ENCODE measurements around the gene LAMA5.

Gene LAMA5

GRCh38 chr20:62408055-62408454 is 40.9 kb upstream of the LAMA5 start:
- Mint-ChIP-seq H3K27me3 (ENCODE audit: low read depth) (no peaks in the 10 kb centered on the region), H3K36me3 (ENCODE audit: low read depth) (no peaks in the 10 kb centered on the region), H3K4me3 (peak overlapping the region; percentile 80), H3K4me1 (ENCODE audit: low read depth) (peaks cover 23% of the 10 kb centered on the region), H3K27ac (peak overlapping the region; percentile 86), H3K9me3 (no peaks in the 10 kb centered on the region)
- DNase-seq (ENCODE audit: low spot score) = no peak

DNA sequence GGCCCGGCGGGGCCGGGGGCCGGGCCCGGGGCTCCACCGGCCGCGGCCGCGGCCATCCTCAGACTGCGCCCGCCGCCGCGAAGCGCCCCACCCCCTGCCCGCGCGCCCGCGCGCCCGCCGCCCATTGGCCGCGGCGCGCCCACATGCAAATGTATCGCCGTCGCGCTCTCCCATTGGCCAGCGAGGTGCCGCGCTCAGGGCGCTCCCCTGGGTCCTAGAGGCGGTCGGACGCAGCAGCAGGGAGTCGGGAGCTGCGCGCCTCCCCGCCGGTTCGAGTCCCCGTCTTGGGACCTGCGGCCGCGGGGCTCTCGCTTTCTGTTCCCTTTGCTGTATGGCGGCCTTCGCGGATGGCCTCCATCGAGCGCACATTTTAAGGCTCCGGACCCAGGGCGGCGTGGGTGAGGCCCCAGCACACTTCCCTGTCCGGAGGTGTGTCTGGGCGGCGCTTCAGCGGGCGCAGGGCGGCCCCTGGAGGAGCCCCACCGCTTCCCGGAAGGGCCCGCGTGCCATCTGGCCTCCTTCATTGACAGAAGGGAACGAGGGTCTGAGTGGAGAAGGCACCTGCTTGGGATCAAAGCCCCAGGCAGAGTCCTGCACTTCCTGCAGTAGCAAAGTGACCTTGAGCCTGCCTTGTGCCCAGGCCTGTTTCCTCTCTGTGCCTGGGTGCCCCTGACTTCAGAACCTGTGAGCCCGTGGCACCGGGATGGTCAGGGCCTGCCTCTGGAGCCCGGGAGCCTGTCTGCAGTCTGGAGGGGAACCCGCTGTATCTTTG is 40.3 kb upstream of the LAMA5 start, which contains the start of gene CABLES2:
Gene CABLES2 (minus strand): TSS at position 65 of the 772 bp plus-strand sequence. CDS start 9 bp downstream, at position 56.
- peak; percentile 93 for DNase-seq (ENCODE audit: low spot score)
- no peaks in the 10 kb centered on the region for H3K36me3 Mint-ChIP-seq (ENCODE audit: low read depth)
- H3K9me3 Mint-ChIP-seq = no peaks in the 10 kb centered on the region
- H3K4me1 Mint-ChIP-seq (ENCODE audit: low read depth) = peaks cover 23% of the 10 kb centered on the region
- peak within 1 kb of the TSS; percentile 86 for H3K4me3 Mint-ChIP-seq
- H3K27ac Mint-ChIP-seq = peak within 1 kb of the TSS; percentile 86
- H3K27me3 Mint-ChIP-seq (ENCODE audit: low read depth) = no peaks in the 10 kb centered on the region

GRCh38 chr20:62406635-62407176 is 39.6 kb upstream of the LAMA5 start:
- Mint-ChIP-seq H3K9me3 (no peaks in the 10 kb centered on the region), H3K4me3 (peak overlapping the region; percentile 86), H3K4me1 (ENCODE audit: low read depth) (peaks cover 23% of the 10 kb centered on the region), H3K36me3 (ENCODE audit: low read depth) (no peaks in the 10 kb centered on the region), H3K27me3 (ENCODE audit: low read depth) (no peaks in the 10 kb centered on the region), H3K27ac (no peak overlapping the region)
- DNase-seq (ENCODE audit: low spot score) = no peak

- Mint-ChIP-seq H3K36me3 (ENCODE audit: low read depth) (no peaks in the 10 kb centered on the region), H3K27ac (peak overlapping the region; percentile 80), H3K27me3 (ENCODE audit: low read depth) (no peaks in the 10 kb centered on the region), H3K4me3 (peak overlapping the region; percentile 86), H3K9me3 (no peaks in the 10 kb centered on the region), H3K4me1 (ENCODE audit: low read depth) (peaks cover 23% of the 10 kb centered on the region)
- no peak for DNase-seq (ENCODE audit: low spot score)
Observed at GRCh38 chr20:62405981-62406513, 38.9 kb upstream of the LAMA5 start.

GRCh38 chr20:62405108-62405980 is 38.2 kb upstream of the LAMA5 start:
- Mint-ChIP-seq H3K4me3 (peak overlapping the region; percentile 86), H3K9me3 (no peaks in the 10 kb centered on the region), H3K36me3 (ENCODE audit: low read depth) (peaks cover 2% of the 10 kb centered on the region), H3K27me3 (ENCODE audit: low read depth) (no peaks in the 10 kb centered on the region), H3K27ac (peak overlapping the region; percentile 80), H3K4me1 (ENCODE audit: low read depth) (peaks cover 23% of the 10 kb centered on the region)
- DNase-seq (ENCODE audit: low spot score) = no peak

DNA sequence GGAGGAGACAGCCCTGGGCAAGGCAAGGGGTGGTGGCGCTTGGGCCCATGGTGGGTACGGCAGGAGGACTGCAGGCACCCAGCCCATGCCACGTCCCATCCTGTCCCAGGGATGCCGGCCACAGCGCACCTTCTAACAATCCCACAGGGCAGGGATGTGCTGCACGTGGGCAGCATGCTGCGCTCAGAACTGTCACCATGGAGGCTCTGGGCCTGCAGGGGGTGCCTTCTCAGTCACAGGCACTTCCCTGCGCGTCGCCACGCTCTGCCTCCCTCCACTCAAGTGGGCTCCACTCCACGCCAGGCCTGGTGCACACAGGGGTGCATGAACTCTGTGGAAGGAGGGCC is 37.6 kb upstream of the LAMA5 start:
- Mint-ChIP-seq H3K27me3 (ENCODE audit: low read depth) (no peaks in the 10 kb centered on the region), H3K27ac (no peak overlapping the region), H3K9me3 (no peaks in the 10 kb centered on the region), H3K4me1 (ENCODE audit: low read depth) (peaks cover 20% of the 10 kb centered on the region), H3K36me3 (ENCODE audit: low read depth) (peaks cover 4% of the 10 kb centered on the region), H3K4me3 (no peak overlapping the region)
- no peak for DNase-seq (ENCODE audit: low spot score)

- H3K36me3 Mint-ChIP-seq (ENCODE audit: low read depth) = peaks cover 5% of the 10 kb centered on the region
- peak overlapping the region; percentile 34 for H3K4me3 Mint-ChIP-seq
- H3K9me3 Mint-ChIP-seq = no peaks in the 10 kb centered on the region
Observed at GRCh38 chr20:62404112-62404665, 37.1 kb upstream of the LAMA5 start.

DNA sequence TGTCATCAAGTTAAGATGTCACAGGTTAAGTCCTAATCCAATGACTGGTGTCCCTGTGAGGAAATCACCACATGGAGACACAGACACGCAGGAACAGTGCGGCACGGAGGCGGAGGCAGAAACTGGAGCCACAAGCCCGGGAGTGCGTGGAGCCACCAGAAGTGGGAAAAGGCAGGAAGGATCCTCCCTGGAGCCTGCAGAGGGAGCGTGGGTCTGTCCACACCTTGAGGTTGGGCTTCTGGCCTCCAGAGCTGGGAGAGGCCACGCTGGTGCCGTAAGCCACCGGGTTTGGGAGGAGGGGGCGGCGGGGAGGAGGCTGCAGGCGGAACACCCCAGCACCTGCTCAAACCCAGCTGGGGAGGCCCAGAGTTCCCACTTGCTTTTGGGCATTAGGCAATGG is 36.2 kb upstream of the LAMA5 start:
- Mint-ChIP-seq H3K9me3 (no peaks in the 10 kb centered on the region), H3K4me3 (no peak overlapping the region), H3K27me3 (ENCODE audit: low read depth) (no peaks in the 10 kb centered on the region), H3K27ac (no peak overlapping the region), H3K36me3 (ENCODE audit: low read depth) (peaks cover 5% of the 10 kb centered on the region), H3K4me1 (ENCODE audit: low read depth) (peaks cover 15% of the 10 kb centered on the region)
- no peak for DNase-seq (ENCODE audit: low spot score)

More at GRCh38 chr20:62404112-62404665, 37.1 kb upstream of the LAMA5 start:
- no peaks in the 10 kb centered on the region for H3K27me3 Mint-ChIP-seq (ENCODE audit: low read depth)
- DNase-seq (ENCODE audit: low spot score) = no peak
- H3K4me1 Mint-ChIP-seq (ENCODE audit: low read depth) = peaks cover 15% of the 10 kb centered on the region
- H3K27ac Mint-ChIP-seq = no peak overlapping the region

- H3K27me3 Mint-ChIP-seq (ENCODE audit: low read depth) = no peaks in the 10 kb centered on the region
- DNase-seq (ENCODE audit: low spot score) = no peak
- peaks cover 5% of the 10 kb centered on the region for H3K9me3 Mint-ChIP-seq
- H3K36me3 Mint-ChIP-seq (ENCODE audit: low read depth) = peaks cover 7% of the 10 kb centered on the region
- H3K4me3 Mint-ChIP-seq = no peak overlapping the region
- peaks cover 12% of the 10 kb centered on the region for H3K4me1 Mint-ChIP-seq (ENCODE audit: low read depth)
- no peak overlapping the region for H3K27ac Mint-ChIP-seq
Observed at GRCh38 chr20:62402456-62403150, 35.5 kb upstream of the LAMA5 start.

DNA sequence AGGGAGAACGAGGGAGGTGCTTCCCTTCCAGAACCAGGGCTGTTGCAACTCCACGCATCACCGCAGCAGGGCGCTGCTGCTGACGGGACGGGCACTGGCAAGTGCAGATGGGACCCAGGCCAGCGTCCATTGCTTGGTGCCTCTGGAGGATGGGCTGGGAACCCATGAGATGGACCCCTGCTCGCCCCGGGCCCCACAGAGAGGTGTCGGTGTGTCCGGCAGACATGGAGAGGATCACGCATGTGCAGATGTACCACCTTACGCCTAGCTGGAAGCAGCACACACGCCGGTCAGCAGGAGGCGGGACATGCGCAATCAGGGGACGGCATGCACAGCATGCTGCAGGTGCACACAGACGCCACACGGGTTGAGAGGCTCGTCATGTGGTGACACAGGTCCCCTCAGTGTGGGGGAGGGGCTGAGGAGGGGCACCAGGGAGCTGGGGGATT is 34.2 kb upstream of the LAMA5 start:
- no peaks in the 10 kb centered on the region for H3K27me3 Mint-ChIP-seq (ENCODE audit: low read depth)
- H3K36me3 Mint-ChIP-seq (ENCODE audit: low read depth) = peaks cover 12% of the 10 kb centered on the region
- no peak for DNase-seq (ENCODE audit: low spot score)
- peaks cover 12% of the 10 kb centered on the region for H3K4me1 Mint-ChIP-seq (ENCODE audit: low read depth)
- H3K9me3 Mint-ChIP-seq = peaks cover 6% of the 10 kb centered on the region
- no peak overlapping the region for H3K27ac Mint-ChIP-seq
- H3K4me3 Mint-ChIP-seq = no peak overlapping the region

- Mint-ChIP-seq H3K9me3 (peaks cover 6% of the 10 kb centered on the region), H3K36me3 (ENCODE audit: low read depth) (peaks cover 12% of the 10 kb centered on the region), H3K27me3 (ENCODE audit: low read depth) (no peaks in the 10 kb centered on the region), H3K4me1 (ENCODE audit: low read depth) (peaks cover 6% of the 10 kb centered on the region), H3K4me3 (no peak overlapping the region), H3K27ac (no peak overlapping the region)
- DNase-seq (ENCODE audit: low spot score) = no peak
Observed at GRCh38 chr20:62400541-62400940, 33.4 kb upstream of the LAMA5 start.

DNA sequence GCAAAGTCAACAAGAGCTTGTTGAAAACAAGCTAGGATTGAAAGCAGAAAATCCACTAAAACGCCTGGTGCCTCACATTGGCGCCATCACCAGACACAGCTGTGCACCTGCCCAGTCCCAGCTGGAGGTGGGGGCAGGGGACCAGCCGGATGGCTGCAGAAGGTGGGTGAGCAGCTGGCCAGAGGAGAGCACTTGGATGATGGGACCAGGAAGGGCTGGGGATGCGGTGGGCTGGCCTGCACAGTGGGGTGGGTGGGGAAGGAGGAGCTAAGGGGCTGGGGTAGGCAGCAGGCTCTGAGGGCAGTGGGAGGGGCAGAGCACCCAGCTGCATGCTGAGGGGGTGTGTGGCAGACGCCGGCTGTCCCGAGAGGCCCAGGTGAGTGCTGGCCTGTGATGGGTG is 32.9 kb upstream of the LAMA5 start:
- no peaks in the 10 kb centered on the region for H3K27me3 Mint-ChIP-seq (ENCODE audit: low read depth)
- peaks cover 2% of the 10 kb centered on the region for H3K4me1 Mint-ChIP-seq (ENCODE audit: low read depth)
- no peak overlapping the region for H3K4me3 Mint-ChIP-seq
- no peak overlapping the region for H3K27ac Mint-ChIP-seq
- H3K9me3 Mint-ChIP-seq = peaks cover 6% of the 10 kb centered on the region
- H3K36me3 Mint-ChIP-seq (ENCODE audit: low read depth) = peaks cover 14% of the 10 kb centered on the region
- no peak for DNase-seq (ENCODE audit: low spot score)

DNA sequence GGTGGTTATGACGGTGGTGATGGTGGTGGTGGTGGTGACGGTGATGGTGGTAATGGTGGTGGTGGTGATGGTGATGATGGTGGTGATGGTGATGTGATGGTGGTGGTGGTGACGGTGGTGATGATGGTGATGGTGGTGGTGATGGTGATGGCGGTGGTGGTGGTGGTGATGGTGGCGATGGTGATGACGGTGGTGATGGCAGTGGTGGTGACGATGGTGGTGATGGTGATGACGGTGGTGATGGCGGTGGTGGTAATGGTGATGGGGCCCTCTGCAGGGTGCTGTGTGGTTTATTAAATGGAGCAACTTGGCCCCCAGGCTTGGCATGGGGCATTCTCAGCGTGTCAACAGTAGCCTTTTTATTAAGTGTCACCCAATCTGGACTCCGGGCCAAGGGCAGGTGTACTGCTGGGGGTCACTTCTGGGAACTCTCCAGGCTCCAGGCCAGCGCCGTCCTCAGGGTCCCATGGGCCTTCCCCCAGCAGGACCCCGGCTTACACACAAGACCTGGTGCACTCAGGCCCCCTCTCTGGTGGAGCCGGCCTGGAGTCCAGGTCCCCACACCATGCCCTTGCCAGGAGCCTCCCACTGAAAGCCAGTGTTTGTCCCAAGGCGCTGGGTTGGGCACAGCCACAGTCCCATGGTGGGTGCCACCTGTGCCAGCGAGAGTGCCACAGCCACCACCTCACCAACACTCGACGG is 31.2 kb upstream of the LAMA5 start:
- Mint-ChIP-seq H3K27me3 (ENCODE audit: low read depth) (no peaks in the 10 kb centered on the region), H3K27ac (no peak overlapping the region), H3K4me3 (no peak overlapping the region), H3K36me3 (ENCODE audit: low read depth) (peaks cover 15% of the 10 kb centered on the region), H3K9me3 (peaks cover 6% of the 10 kb centered on the region), H3K4me1 (ENCODE audit: low read depth) (no peaks in the 10 kb centered on the region)
- no peak for DNase-seq (ENCODE audit: low spot score)

All from T-helper 2 cell treated with Interferon-gamma antibody and Interleukin-4, amounts not matched to agents 5 μg/mL and 100 μg/mL, for 36 hours (primary cell).